HG02610 (cell line): ENCODE data around the gene MYBPH.

Experiments
- ATAC-seq: cut with Tn5 transposase; IDR thresholded peaks from one replicate; pipeline ENCODE4 v1.9.1; 2021; ENCODE audit warnings: mild to moderate bottlenecking, moderate library complexity; ENCODE audit not compliant: unreplicated experiment

Gene MYBPH

GRCh38 chr1:203167026-203167912 is 8.4 kb downstream of the MYBPH start:
- ATAC-seq = no peak

- ATAC-seq = no peak
These were observed 9.3 kb downstream of the MYBPH start for GRCh38 chr1:203166192-203166940.

GRCh38 chr1:203165800-203166161 is 9.8 kb downstream of the MYBPH start:
- ATAC-seq = no peak

- no peak for ATAC-seq
These were observed 10.4 kb downstream of the MYBPH start for GRCh38 chr1:203165101-203165799.

GRCh38 chr1:203163891-203164635 is 11.6 kb downstream of the MYBPH start:
- no peak for ATAC-seq

- no peak for ATAC-seq
These were observed 13.2 kb downstream of the MYBPH start for GRCh38 chr1:203162403-203162802.

- ATAC-seq = no peak
These were observed 13.9 kb downstream of the MYBPH start for GRCh38 chr1:203161703-203162102.

- ATAC-seq = no peak
These were observed 14.5 kb downstream of the MYBPH start for GRCh38 chr1:203161175-203161574.

GRCh38 chr1:203159844-203160243 is 15.8 kb downstream of the MYBPH start:
- no peak for ATAC-seq

- ATAC-seq = no peak
These were observed 16.5 kb downstream of the MYBPH start for GRCh38 chr1:203158960-203159665.

- ATAC-seq = no peak
These were observed 17.2 kb downstream of the MYBPH start for GRCh38 chr1:203158423-203158822.

- ATAC-seq = no peak
These were observed 19.3 kb downstream of the MYBPH start for GRCh38 chr1:203156280-203156679.

- no peak for ATAC-seq
These were observed 21.4 kb downstream of the MYBPH start for GRCh38 chr1:203153989-203154821.

GRCh38 chr1:203153051-203153988 is 22.3 kb downstream of the MYBPH start:
- ATAC-seq = no peak

- no peak for ATAC-seq
These were observed 23.2 kb downstream of the MYBPH start for GRCh38 chr1:203152158-203153034.

- no peak for ATAC-seq
These were observed 24.1 kb downstream of the MYBPH start for GRCh38 chr1:203151362-203152157.
